Stimulated activated CD4-positive, alpha-beta T cell treated with anti-CD3 and anti-CD28 coated beads, TNF-alpha, amount 100 ng/mL, for 24 hours (primary cell): ENCODE results near the gene TUBB4A.
"Not testable (repeated sequence)": the region's sequence is repeated elsewhere in the genome, so short reads cannot be mapped to it uniquely, and the experiment has no call there.

Source experiments
- DNase-seq, 3 experiments: peaks; one replicate each; pipeline ENCODE4 v3.0.0-alpha.2; 2020; ENCODE audit warnings: low read depth in 3 of 3

Gene TUBB4A

DNA sequence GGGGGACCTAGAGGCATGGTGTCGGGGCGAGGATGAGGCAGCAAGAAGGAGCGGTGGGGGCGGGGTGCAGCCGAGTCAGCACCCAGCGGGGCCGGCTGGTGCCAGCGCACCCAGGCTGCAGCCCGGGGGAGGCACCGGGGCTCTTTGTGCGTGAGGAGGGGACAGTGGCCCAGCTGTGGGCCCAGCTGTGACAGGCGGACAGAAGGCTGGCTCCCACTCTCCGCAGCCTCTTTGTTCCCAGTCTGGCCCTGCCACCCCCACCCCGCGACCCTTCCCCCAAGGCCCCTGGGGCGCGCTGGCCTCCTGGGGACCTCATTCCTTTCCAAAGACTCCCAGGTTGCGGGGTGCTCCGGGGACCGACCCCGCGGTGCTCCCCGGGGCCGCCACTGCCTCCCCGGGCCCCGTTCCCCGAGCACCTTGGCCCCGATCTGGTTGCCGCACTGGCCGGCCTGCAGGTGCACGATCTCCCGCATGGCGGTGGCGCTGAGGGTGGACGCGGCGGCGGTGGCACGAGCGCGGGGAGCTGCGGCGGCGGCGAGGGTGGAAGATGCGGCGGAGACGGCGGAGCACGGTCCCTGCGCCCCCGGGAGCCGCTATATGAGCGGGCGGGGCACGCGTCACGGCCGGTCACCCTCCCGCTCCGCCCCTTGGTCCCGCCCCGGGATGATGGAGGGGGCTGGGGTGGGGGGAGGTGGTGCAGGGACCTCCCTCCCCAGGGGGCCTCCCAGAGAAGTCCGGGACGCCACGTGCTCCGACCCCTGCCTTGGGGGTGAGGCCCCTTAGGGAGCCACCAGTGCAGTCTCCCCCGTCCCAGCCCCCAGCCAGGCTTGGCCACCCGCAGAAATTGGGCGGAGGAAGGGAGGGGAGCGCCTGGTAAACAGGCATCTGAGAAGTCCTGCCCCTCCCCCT lies at the start of gene TUBB4A:
TSS of gene TUBB4A (minus strand) at position 570 of the 909 bp plus-strand sequence. CDS start at position 473, 97 bp downstream.
- peak in 1 of 3 experiments; percentile 43 for DNase-seq

DNA sequence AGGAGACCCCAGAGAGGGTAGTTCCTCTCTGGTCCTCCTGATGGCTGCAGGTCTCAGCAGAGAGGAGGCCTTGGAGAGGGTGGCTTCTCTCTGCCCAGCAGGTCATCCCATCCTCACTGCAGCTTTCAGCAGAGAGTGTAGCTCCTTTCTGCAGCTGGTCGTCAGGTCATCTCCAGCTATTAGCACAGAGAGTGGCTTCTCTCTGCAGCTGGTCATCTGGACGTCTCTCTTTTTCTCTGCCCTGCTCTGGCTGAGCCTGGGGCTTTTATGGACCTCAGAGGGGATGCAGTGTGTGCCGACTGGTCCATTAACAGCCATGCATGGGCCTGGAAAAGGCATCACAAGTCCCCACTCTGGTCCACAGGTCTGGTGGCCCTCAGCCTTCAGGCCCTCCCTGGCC lies 49.0 kb upstream of the TUBB4A start:
- no peak for DNase-seq

DNA sequence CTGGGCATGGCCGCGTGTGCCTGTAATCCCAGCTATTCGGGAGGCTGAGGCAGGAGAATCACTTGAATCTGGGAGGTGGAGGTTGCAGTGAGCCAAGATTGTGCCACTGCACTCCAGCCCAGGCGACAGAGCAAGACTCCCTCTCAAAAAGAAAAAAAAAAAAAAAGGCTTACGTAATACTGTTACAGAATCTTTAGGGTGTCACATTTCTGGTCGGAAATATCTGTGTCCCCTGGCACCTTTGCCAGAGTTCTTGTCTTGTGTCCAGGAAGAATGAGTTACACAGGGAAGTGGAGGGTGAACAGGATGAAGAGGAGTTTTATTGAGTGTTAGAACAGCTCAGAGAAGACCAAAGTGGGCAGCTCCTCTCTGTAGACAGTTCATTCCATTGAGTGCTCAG lies 48.6 kb upstream of the TUBB4A start:
- DNase-seq: not testable (repeated sequence)

DNA sequence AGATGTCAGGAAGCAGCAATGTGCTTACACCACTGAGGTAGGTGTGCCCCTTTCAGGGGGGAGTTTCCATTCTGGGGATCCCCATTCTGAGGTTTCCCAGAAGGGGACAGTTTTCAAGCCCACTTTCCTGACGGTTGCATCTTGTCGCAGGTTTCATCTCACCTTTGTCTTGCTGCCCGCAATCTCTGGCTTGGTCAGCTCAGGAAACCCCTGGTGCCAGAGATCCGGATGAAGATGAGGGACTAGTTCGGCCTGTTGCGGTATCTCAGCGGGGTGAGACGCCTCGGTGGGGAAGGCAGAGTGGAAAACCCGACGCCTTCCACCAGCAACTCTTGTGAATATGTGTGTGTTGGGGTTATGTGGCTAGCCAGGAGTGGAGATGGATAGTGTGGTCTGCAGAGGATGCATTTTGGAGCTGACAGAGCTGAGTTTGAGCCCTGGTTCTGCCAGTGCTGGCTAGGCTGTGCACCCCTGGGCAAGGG lies 41.8 kb upstream of the TUBB4A start:
- no peak for DNase-seq

DNA sequence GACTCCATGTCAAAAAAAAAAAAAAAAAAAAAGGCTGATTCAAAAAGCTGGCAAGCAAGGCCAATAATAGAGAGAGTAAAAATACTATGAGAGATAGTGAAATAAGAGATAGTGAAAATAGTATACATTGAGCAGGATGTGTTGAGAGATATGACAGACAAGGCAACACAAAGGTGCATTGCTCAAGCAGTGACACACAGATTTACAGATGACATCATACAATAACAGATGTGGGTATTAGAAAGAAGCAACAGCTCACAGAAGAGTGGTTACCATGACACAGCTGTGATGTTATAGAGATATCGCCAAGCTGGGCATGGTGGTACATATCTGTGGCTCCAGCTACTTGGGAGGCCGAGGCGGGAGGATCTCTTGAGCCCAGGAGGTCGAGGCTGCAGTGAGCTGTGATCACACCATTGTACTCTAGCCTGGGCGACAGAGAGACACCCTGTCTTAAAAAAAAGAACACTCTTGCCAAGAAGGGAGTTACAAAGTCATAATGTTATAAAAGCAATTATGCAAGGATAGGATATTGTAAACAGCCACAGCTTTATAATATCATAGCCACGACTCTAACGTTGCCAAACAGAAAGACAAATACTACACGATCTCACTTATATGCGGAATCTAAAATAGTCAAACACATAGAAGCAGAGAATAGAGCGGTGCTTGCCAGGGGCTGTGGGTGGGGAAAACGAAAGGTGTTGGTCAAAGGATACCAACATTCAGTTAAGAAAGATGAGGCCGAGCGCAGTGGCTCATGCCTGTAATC lies 39.0 kb upstream of the TUBB4A start:
- DNase-seq: no peak

DNA sequence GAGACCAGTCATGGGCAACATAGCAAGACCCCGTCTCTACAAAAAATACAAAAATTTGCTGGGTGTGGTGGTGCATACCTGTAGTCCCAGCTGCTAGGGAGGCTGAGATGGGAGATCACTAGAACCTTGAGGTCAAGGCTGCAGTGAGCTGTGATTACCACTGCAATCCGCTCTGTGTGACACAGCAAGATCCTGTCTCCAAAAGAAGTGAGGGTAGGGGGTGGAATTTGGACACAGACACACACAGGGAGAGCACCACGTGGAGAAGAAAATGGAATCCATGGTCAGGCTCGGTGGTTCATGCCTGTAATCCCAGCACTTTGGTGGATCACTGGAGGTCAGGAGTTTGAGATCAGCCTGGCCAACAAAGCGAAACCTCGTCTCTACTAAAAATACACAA lies 37.4 kb upstream of the TUBB4A start:
- DNase-seq: no peak

DNA sequence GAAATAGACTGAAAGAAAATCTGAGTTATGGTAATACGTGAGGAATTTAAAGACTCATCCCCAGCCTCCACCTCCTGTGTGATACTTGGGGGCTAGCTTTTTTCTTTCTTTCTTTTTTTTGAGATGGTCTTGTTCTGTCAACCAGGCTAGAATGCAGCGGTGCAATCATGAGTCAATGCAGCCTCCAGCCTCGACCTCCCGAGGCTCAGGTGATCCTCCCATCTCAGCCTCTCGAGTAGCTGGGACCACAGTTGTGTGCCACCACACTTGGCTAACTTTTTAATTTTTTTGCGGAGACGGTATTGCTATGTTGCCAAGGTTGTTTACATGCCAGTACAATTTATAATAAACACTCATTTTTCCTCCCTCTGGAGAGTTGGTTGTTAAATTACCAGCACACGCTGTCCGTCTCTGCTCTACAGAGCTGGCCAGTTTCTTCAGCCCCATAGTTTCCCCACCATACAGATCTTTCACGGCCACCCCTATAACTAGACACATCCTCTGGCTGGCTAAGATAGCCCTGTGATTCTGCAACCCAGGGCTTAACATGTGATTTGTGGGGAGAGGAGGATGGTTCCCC lies 33.5 kb upstream of the TUBB4A start:
- DNase-seq: no peak

DNA sequence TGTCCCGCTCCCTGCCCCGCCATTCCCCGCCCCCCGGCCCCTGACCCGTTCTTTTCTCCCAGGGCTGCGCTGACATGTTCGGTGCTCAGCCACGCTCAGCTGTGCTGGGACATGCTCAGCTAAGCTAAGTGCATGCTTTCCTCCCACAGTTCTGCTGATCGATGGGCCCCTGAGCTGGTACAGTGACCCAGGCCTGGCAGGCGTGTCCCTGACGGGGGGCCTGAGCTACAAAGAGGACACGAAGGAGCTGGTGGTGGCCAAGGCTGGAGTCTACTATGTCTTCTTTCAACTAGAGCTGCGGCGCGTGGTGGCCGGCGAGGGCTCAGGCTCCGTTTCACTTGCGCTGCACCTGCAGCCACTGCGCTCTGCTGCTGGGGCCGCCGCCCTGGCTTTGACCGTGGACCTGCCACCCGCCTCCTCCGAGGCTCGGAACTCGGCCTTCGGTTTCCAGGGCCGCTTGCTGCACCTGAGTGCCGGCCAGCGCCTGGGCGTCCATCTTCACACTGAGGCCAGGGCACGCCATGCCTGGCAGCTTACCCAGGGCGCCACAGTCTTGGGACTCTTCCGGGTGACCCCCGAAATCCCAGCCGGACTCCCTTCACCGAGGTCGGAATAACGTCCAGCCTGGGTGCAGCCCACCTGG lies 32.5 kb upstream of the TUBB4A start:
- no peak for DNase-seq

DNA sequence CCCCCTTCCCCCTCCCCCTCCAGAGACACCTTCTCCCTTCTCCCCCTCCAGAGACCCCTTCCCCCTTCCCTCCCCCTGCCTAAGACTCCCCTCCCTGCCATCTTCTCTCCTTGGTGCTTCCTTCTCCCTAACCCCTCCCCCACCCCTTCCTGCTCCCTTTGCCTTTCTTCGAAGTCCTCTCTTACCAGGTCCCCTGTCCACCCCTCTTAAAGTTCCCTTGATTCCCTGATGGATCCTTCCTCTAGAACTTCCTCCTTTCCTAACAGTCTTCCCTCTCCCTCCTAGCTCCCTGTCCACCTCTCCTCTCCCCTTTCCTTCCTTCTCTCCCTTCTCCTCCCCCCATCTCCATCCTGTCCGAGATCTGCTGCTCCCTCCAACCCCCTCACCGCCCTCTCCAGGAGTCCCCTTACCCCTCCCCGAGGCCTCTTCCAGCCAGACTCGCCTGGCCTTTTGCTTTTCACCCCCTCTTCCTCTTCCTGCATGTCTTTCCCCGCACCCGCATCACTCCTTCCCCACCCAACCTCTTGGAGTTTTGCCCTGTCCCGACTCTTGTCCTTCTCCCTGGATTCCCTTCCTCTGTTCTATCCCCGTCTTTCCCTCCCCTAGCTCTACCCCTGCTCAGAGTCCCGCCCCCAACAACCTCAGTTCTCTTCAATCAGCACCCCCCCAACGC lies 31.8 kb upstream of the TUBB4A start:
- DNase-seq: no peak

DNA sequence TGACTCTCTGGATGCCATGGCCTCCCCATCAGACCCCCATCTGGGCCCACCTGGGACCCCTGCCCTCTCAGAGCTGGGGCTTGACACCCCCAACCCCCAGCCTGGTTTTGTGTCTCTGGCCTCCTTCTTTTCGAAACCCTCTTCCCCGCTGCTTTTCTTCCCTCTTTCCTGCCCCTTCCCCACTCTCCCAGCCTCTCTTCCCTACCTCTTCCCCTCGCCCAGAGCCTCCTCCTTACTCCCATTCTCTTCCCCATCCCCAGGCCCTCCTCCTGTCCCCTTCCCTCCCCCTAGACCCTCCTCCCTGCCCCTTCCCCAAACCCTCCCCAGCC lies 30.9 kb upstream of the TUBB4A start:
- no peak for DNase-seq

DNA sequence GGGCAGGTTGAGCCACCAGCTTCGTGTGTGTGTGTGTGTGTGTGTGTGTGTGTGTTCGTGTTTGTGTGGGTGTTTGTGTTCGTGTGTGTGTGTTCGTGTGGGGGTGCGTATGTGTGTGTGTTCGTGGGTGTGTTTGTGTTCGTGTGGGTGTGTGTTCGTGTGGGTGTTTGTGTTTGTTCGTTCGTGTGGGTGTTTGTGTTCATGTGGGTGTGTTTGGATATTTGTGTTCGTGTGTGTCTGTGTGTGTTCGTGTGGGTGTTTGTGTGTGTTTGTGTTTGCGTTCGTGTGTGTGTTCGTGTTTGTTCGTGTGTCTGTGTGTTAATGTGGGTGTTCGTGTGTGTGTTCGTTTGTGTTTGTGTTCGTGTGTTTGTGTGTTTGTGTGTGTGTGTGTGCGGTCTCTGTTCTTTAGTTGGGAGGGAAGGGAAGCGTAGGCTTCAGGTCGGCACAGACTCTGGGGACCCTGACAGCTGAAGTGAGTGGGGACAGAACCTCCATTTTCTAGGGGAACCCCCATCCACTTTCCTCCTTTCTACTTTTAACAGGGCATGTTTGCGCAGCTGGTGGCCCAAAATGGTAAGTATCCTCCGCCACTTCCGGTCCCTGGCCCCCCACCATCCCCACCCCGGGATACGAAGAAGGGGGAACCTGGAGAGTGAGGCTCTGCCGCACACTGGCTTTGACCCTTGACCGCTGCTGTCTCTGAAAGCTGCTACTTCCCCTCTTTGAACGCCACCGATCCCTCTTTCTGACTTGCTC lies 30.3 kb upstream of the TUBB4A start:
- no peak for DNase-seq

DNA sequence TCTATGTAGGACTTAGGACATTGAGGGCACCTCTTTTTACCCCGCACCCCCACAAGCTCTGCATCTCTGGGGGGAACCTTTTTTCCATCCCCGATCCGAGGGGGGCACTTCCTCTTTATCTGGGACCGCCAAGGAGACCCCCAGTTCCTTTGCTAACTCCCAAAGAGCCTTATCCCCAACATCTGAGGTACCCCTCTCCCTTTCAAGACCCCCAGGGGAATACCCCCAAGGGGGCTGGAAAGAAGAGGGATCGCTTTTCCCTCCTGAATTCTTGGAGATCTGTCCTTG lies 29.8 kb upstream of the TUBB4A start:
- DNase-seq: no peak

DNA sequence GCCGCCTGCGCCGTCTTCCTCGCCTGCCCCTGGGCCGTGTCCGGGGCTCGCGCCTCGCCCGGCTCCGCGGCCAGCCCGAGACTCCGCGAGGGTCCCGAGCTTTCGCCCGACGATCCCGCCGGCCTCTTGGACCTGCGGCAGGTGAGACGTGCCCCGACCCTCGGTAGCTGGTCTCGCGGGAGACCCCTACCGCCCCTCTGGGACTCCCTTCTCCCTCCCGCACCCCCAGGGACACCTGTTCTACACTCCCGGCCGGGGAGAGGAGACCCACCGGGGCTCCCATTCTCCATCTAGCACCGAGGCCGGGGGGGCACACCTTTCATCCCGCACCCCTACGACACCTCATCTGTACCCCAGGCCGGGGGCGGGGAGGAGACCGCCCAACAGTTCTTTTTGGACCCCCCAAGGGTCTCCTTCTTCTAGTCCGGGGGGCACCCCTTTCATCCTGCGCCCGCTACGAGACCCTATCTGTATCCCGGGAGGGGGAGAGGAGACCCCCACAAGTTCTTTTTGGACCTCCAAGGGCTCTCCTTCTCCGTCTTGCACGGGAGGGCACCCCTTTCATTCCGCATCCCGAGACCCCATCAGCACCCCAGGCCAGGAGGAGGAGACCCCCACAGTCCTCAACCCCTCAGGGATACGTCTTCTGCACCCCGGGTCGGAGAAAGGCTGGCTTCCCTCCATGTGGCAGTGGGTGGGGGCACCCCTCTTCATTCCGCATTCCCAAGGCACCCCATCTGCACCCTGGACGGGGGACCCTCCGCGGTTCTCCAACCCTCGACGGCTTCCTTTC lies 29.2 kb upstream of the TUBB4A start:
- no peak for DNase-seq

DNA sequence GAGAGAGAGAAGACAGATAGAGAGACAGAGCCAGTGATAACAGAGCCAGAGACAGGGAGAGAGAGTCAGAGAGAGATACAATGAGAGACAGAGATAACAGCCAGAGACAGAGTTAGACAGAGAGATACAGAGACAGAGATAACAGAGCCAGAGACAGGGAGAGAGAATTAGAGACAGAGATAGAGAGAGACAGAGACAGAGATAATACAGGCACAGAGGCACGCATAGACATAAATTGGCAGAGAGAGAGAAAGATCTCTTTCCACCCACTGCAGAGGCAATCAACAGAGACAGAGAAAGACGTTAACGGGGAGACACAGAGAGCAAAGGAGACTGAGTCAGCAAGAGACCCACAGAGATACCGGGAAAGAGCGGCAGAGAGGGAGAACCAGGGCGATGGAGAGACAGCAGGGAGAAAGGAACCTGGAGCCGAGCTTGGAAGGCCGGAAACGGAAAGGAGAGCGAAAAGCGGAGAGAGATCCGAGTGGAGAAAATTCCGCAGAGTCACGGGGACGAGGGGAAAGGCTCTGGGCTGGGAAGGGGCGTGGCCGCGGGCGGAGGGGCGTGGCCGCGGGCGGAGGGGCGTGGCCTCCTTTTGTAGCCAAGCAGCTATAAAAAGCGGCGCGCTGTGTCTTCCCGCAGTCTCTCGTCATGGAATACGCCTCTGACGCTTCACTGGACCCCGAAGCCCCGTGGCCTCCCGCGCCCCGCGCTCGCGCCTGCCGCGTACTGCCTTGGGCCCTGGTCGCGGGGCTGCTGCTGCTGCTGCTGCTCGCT lies 28.5 kb upstream of the TUBB4A start, which contains the start of gene TNFSF9:
TSS of gene TNFSF9 (plus strand) at position 641 of the 777 bp plus-strand sequence. CDS start at position 652, 11 bp downstream.
- DNase-seq: peak; percentile 63 to 83 (median 74)

DNA sequence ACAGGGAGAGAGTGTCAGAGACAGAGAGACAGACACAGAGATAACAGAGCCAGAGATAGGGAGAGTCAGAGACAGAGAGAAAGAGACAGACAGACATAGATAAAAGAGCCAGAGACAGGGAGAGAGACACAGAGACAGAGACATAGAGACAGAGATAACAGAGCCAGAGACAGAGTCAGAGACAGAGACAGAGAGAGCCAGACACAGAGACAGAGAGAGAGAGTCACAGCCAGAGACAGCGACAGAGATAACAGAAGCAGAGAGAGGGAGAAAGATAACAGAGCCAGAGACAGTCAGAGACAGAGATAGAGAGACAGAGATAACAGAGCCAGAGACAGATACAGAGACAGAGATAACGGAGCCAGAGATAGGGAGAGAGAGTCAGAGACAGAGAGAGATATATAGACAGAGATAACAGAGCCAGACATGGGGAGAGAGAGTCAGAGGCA lies 27.9 kb upstream of the TUBB4A start:
- no peak for DNase-seq

DNA sequence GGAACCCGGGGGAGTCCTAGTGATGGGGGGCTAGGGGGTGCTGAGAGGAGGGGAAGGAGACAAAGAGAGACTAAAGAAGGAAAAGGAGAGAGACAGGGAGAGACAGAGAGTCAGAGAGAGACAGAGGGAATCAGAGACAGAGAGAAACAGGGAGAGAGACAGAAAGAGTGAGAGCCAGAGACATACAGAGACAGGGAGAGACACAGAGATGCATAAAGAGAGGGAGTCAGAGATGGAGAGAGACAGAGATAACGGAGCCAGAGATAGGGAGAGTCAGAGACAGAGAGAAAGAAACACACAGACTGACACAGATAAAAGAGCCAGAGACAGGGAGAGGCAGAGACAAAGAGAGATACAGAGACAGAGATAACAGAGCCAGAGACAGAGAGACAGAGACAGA lies 27.2 kb upstream of the TUBB4A start:
- DNase-seq: no peak

DNA sequence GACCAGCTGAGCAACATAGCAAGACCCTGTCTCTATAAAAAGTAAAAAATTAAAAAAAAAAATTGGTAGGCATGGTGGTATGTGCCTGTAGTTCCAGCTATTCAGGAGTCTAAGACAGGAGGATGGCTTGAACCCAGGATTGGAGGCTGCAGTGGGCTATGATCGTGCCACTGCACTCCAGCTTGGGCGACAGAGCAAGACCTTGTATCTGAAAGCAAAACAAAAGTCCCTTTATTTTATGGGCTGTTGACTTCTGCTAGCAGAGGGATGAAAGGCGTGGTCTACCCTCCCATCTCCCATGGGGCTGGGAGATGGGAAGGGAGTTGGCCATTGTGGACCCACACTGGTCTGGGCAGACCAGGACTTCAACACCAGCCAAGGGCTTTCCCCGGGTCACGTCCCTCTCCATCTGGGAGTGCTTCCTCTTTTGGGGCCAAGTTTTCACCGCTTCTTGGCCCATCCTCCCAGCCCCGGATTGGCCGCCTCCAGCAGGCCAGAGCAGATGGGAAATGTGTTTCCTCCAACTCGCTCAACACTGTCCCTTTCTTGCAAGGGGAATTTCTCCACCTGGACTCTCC lies 26.5 kb upstream of the TUBB4A start:
- no peak for DNase-seq

DNA sequence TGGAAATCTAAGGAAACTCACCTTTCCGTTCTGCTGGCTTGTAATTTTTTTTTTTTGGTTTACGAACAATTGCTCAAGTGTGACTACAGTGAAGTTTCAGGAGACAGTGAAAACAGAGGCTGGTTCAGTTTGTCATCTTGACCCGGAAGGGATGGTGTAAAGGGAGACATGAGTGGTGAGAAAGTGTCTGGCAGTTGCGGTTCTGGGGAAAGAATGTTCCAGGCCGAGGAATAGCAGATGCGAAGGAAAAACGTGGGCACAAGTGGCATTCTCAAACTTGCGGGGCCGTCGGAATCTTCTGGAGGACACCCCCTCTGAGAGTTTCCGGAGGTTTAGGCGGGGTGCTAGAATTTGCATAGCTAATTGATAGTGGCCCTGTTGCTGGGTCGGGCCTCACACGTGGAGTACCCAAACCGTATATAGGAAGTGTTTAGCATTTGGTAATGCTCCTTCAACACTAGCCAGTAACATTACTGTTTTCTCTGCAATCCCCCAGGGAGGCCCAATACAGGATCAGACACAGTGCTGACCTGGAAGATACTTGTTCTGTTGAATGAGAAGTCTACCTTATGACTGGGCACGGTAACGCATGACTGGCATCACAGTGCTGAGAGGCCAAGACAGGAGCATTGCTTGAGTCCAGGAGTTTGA lies 25.9 kb upstream of the TUBB4A start:
- no peak for DNase-seq
